Measurements from ENCODE around the gene ALOX15.

- TF ChIP-seq, protein P1, sequence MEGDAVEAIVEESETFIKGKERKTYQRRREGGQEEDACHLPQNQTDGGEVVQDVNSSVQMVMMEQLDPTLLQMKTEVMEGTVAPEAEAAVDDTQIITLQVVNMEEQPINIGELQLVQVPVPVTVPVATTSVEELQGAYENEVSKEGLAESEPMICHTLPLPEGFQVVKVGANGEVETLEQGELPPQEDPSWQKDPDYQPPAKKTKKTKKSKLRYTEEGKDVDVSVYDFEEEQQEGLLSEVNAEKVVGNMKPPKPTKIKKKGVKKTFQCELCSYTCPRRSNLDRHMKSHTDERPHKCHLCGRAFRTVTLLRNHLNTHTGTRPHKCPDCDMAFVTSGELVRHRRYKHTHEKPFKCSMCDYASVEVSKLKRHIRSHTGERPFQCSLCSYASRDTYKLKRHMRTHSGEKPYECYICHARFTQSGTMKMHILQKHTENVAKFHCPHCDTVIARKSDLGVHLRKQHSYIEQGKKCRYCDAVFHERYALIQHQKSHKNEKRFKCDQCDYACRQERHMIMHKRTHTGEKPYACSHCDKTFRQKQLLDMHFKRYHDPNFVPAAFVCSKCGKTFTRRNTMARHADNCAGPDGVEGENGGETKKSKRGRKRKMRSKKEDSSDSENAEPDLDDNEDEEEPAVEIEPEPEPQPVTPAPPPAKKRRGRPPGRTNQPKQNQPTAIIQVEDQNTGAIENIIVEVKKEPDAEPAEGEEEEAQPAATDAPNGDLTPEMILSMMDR (IDR thresholded peaks at IDR 0.05) = no peak
- no peak for TF ChIP-seq POLR2A (IDR thresholded peaks at IDR 0.05)
Measured at GRCh38 chr17:4609761-4610160, 31.7 kb downstream of the ALOX15 start.
